Lung (tissue), 12 donors: Measurements from ENCODE around the gene PTPRJ. TPM values are rescaled to one million over a fixed set of nuclear protein-coding genes. Genes with fewer than 3 reads are reported as not detected.
"Not testable (repeated sequence)": the region's sequence is repeated elsewhere in the genome, so short reads cannot be mapped to it uniquely, and the experiment has no call there.

Experiments
- ATAC-seq: fragments of 200-7000 bp; cut with Tn5 transposase; one replicate; pipeline ENCODE4 v1.9.1; 2020; ENCODE audit warnings: moderate number of reproducible peaks; ENCODE audit not compliant: insufficient read depth, low FRiP score
- DNase-seq, 3 donors: peaks; one replicate each; pipeline ENCODE4 v3.0.0-alpha.2; 2013 to 2017
- H3K27ac ChIP-seq, 2 donors: one replicate each; pipeline ENCODE4 v1.5.1; 2013; ENCODE audit warnings: mild to moderate bottlenecking in 2 of 2, moderate library complexity in 2 of 2, control low read depth in 1 of 2, inconsistent platforms in 1 of 2, low read depth in 1 of 2, low read length in 1 of 2
- H3K27me3 ChIP-seq, 3 donors: one replicate each; pipeline ENCODE4 v1.5.1; 2013; ENCODE audit warnings: low read length in 2 of 3; ENCODE audit not compliant: control insufficient read depth in 3 of 3, insufficient read depth in 3 of 3
- H3K36me3 ChIP-seq, 4 donors: one replicate each; pipeline ENCODE4 v1.5.1; 2013; ENCODE audit warnings: low read length in 4 of 4, mild to moderate bottlenecking in 1 of 4, moderate library complexity in 1 of 4; ENCODE audit not compliant: control insufficient read depth in 4 of 4, insufficient read depth in 4 of 4
- H3K4me1 ChIP-seq, 5 donors: one replicate each; pipeline ENCODE4 v1.5.1; 2013; ENCODE audit warnings: low read length in 5 of 5, mild to moderate bottlenecking in 2 of 5, moderate library complexity in 1 of 5; ENCODE audit not compliant: control insufficient read depth in 5 of 5, insufficient read depth in 5 of 5
- H3K4me3 ChIP-seq: one replicate; pipeline ENCODE4 v1.5.1; 2013; ENCODE audit warnings: mild to moderate bottlenecking, control low read depth, moderate library complexity
- H3K9ac ChIP-seq, 2 donors: one replicate each; pipeline ENCODE4 v1.5.1; 2013; ENCODE audit warnings: low read length in 2 of 2, control low read depth in 1 of 2; ENCODE audit not compliant: insufficient read depth in 1 of 2
- H3K9me3 ChIP-seq, 4 donors: one replicate each; pipeline ENCODE4 v1.5.1; 2013; ENCODE audit warnings: low read length in 3 of 4, mild to moderate bottlenecking in 1 of 4, moderate library complexity in 1 of 4; ENCODE audit not compliant: control insufficient read depth in 4 of 4, insufficient read depth in 3 of 4
- WGBS, 2 donors: extraction: QIAGEN DNeasy Blood & Tissue Kit; methylation state at CpG; one replicate each; pipeline ENCODE4 v1.1.7; 2013; 5-methylcytosine and 5-hydroxymethylcytosine counted together
- polyA plus RNA-seq, 2 donors: library from polyadenylated mRNA; stranded (reverse); fragments of 200-250 nt; gene quantifications; one replicate each; pipeline ENCODE4 v1.2.1, GENCODE V29; 2013
- total RNA-seq, 2 donors: library from RNA; depleted of rRNA in 1 of 2; stranded (reverse); fragments of >200 nt in 1 of 2; gene quantifications; one replicate each; pipeline ENCODE4 v1.2.1, GENCODE V29; 2014 to 2021
- TF ChIP-seq, protein P1 (sequence below): IDR thresholded peaks from 2 replicates; pipeline ENCODE4 v1.5.1; 2012; ENCODE audit warnings: mild to moderate bottlenecking; ENCODE audit errors: control extremely low read depth, extremely low read depth
- donor health status: control.
- donor health status: control.
- donor health status: Bipolar disorder and iron deficiency.
- donor health status: healthy.
- donor health status: DM: yes; HTN: yes; CAD: no.

Gene PTPRJ
- total and polyA plus RNA-seq, 4 donors: 3.9 to 51.4 (median 32.0) TPM

DNA sequence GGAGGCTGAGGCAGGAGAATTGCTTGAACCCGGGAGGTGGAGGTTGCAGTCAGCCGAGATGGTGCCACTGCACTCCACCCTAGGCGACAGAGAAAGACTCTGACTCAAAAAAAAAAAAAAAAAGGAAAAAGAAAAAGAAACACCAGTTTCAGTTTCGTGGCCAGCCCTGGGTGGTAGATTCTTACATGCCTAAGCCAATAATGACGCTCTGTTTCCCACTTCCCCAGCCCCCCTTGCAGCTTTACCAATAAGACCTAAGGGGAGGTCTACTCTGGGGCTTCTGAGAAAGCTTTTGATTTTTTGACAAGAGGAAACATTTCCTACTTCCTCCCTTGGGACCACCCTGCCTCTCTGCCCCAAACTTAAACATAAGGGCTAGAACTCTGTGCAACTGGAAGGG lies 30.0 kb upstream of the PTPRJ start:
- ATAC-seq: no peak
- H3K36me3 ChIP-seq: no peaks in the 10 kb centered on the region
- H3K27ac ChIP-seq: no peak overlapping the region
- no peak overlapping the region for H3K9ac ChIP-seq
- no peaks in the 10 kb centered on the region for H3K27me3 ChIP-seq
- H3K9me3 ChIP-seq: no peaks in the 10 kb centered on the region
- TF ChIP-seq, protein P1, sequence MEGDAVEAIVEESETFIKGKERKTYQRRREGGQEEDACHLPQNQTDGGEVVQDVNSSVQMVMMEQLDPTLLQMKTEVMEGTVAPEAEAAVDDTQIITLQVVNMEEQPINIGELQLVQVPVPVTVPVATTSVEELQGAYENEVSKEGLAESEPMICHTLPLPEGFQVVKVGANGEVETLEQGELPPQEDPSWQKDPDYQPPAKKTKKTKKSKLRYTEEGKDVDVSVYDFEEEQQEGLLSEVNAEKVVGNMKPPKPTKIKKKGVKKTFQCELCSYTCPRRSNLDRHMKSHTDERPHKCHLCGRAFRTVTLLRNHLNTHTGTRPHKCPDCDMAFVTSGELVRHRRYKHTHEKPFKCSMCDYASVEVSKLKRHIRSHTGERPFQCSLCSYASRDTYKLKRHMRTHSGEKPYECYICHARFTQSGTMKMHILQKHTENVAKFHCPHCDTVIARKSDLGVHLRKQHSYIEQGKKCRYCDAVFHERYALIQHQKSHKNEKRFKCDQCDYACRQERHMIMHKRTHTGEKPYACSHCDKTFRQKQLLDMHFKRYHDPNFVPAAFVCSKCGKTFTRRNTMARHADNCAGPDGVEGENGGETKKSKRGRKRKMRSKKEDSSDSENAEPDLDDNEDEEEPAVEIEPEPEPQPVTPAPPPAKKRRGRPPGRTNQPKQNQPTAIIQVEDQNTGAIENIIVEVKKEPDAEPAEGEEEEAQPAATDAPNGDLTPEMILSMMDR: no peak
- H3K4me1 ChIP-seq: peaks cover 0 to 4% (median 0%) of the 10 kb centered on the region in 5 donors
- peak in 2 of 3 donors; percentile 39 to 40 for DNase-seq
- WGBS, 2 donors: 24 to 55% methylated on average over 5 of the region's 5 CpGs
- H3K4me3 ChIP-seq: no peak overlapping the region

DNA sequence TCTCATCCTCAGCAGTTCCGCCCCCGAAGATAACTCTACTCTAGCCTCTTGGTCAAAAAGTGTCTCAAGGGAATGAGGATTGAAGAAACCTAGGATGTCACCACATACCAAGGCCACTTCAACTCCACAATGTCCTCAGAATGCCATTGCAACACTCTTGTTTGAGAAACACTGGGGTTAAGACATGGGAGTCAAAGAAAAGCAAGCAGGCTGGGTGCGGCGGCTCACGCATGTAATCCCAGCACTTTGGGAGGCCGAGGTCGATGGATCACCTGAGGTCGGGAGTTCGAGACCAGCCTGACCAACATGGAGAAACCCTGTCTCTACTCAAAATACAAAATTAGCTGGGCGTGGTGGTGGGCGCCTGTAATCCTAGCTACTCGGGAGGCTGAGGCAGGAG lies 28.9 kb upstream of the PTPRJ start:
- ATAC-seq: peak; percentile 17
- not testable (repeated sequence) for H3K36me3 ChIP-seq, H3K9ac ChIP-seq, DNase-seq, H3K9me3 ChIP-seq, H3K27ac ChIP-seq, H3K27me3 ChIP-seq, H3K4me3 ChIP-seq, H3K4me1 ChIP-seq
- 46 to 79% methylated on average over 12 of the region's 12 CpGs for WGBS, 2 donors

DNA sequence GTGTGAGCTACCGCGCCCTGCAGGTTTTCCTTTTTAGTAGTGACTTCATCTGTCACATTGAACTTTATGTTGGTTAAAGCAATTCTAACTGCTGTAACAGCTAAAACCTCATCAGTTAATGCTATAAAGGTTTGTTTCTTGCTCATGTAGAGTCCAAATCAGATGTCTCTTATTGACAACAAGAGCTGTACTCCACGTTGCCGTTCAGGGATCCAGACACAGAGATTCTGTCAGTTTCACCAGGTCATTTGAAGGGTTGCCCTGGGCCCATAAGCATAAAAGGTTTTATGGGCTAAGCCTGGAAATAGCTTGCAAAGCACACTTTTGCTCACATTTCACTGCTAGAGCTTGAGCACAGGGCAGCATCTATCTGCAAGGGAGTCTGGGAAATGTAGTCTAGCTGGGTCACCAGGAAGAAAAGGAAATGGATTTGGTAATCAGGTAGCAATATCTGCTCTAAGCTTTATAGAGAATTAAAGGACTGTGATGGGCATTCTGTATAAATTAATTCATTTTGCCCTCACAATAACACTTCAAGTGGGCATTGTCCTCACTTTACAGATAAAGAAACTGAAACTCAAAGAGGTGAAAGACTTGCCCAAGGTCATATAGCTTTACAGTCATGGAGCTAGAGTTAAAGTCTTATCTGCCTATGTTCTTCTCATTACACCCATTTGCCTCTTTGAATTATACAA lies 25.2 kb upstream of the PTPRJ start:
- Histone ChIP-seq H3K27me3 (no peaks in the 10 kb centered on the region), H3K9ac (no peak overlapping the region), H3K4me3 (no peak overlapping the region), H3K4me1 (no peaks in the 10 kb centered on the region), H3K9me3 (no peaks in the 10 kb centered on the region), H3K36me3 (no peaks in the 10 kb centered on the region), H3K27ac (no peak overlapping the region)
- DNase-seq (no peak), ATAC-seq (no peak)
- TF ChIP-seq, protein P1: no peak
- 90 to 93% methylated on average over 4 of the region's 4 CpGs for WGBS, 2 donors

DNA sequence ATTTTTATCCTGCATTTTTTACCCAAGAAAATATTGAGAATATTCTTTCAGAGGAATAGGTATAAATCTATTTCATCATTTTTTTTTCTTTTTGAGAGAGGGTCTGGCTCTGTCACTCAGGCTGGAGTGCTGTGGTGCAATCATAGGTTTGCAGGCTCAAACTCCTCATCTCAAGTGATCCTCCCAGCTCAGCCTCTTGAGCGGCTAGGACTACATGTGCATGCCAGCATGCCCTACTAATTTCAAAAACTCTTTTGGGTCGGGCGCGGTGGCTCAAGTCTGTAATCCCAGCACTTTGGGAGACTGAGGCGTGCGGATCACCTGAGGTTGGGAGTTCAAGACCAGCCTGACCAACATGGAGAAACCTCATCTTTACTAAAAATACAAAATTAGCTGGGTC lies 20.3 kb upstream of the PTPRJ start:
- Histone ChIP-seq H3K4me3 (no peak overlapping the region), H3K27me3 (no peaks in the 10 kb centered on the region), H3K9ac (no peak overlapping the region), H3K4me1 (no peaks in the 10 kb centered on the region), H3K9me3 (no peaks in the 10 kb centered on the region), H3K27ac (no peak overlapping the region), H3K36me3 (no peaks in the 10 kb centered on the region)
- DNase-seq (no peak), ATAC-seq (no peak)
- TF ChIP-seq, protein P1: no peak
- WGBS, 2 donors: 74 to 97% methylated on average over 6 of the region's 6 CpGs
